ENCODE results near the gene SLC2A9.

Gene SLC2A9

GRCh38 chr4:10045481-10045880 lies 24.2 kb upstream of the SLC2A9 start:
- DNase-seq (ENCODE audit: low read depth) = no peak

GRCh38 chr4:10041036-10041435 lies 19.7 kb upstream of the SLC2A9 start:
- no peak for DNase-seq (ENCODE audit: low read depth)

- no peak for DNase-seq (ENCODE audit: low read depth)
Observed at GRCh38 chr4:10040049-10040892, 19.0 kb upstream of the SLC2A9 start.

- no peak for DNase-seq (ENCODE audit: low read depth)
Observed at GRCh38 chr4:10036807-10037342, 15.6 kb upstream of the SLC2A9 start.

- DNase-seq (ENCODE audit: low read depth) = no peak
Observed at GRCh38 chr4:10035130-10035529, 13.8 kb upstream of the SLC2A9 start.

- no peak for DNase-seq (ENCODE audit: low read depth)
Observed at GRCh38 chr4:10034612-10035104, 13.4 kb upstream of the SLC2A9 start.

- no peak for DNase-seq (ENCODE audit: low read depth)
Observed at GRCh38 chr4:10034136-10034535, 12.8 kb upstream of the SLC2A9 start.

- no peak for DNase-seq (ENCODE audit: low read depth)
Observed at GRCh38 chr4:10033191-10033881, 12.0 kb upstream of the SLC2A9 start.

GRCh38 chr4:10032625-10033024 lies 11.3 kb upstream of the SLC2A9 start:
- no peak for DNase-seq (ENCODE audit: low read depth)

GRCh38 chr4:10031668-10032590 lies 10.6 kb upstream of the SLC2A9 start:
- no peak for DNase-seq (ENCODE audit: low read depth)

- no peak for DNase-seq (ENCODE audit: low read depth)
Observed at GRCh38 chr4:10030972-10031667, 9.8 kb upstream of the SLC2A9 start.

- no peak for DNase-seq (ENCODE audit: low read depth)
Observed at GRCh38 chr4:10029403-10029802, 8.1 kb upstream of the SLC2A9 start.

- DNase-seq (ENCODE audit: low read depth) = no peak
Observed at GRCh38 chr4:10028910-10029309, 7.6 kb upstream of the SLC2A9 start.

GRCh38 chr4:10026485-10026884 lies 5.2 kb upstream of the SLC2A9 start:
- DNase-seq (ENCODE audit: low read depth) = no peak

GRCh38 chr4:10025230-10025806 lies 4.0 kb upstream of the SLC2A9 start:
- no peak for DNase-seq (ENCODE audit: low read depth)

GRCh38 chr4:10024303-10024702 lies 3.0 kb upstream of the SLC2A9 start:
- no peak for DNase-seq (ENCODE audit: low read depth)

GRCh38 chr4:10023806-10024205 lies 2.5 kb upstream of the SLC2A9 start:
- no peak for DNase-seq (ENCODE audit: low read depth)

- no peak for DNase-seq (ENCODE audit: low read depth)
Observed at GRCh38 chr4:10023050-10023419, 1.7 kb upstream of the SLC2A9 start.

- no peak for DNase-seq (ENCODE audit: low read depth)
Observed at GRCh38 chr4:10022346-10023049, 1.2 kb upstream of the SLC2A9 start.

- no peak for DNase-seq (ENCODE audit: low read depth)
Observed at GRCh38 chr4:10021653-10022023, 341 bp upstream of the SLC2A9 start.
